Osteoblast (primary cell): Measurements from ENCODE around the gene PSMG4. TPM values are rescaled to one million over a fixed set of nuclear protein-coding genes. Genes with fewer than 3 reads are reported as not detected.

Experiments
- DNase-seq: peaks from one replicate; pipeline ENCODE4 v3.0.0; 2011; ENCODE audit warnings: low spot score, mixed read lengths; ENCODE audit not compliant: insufficient read length; ENCODE audit errors: missing footprints
- H2AFZ ChIP-seq: 2 replicates; pipeline ENCODE4 v1.6.0; 2011; ENCODE audit warnings: mild to moderate bottlenecking, low read length
- H3K27ac ChIP-seq: 2 replicates; pipeline ENCODE4 v1.5.1; 2011; ENCODE audit warnings: mild to moderate bottlenecking, low read depth, low read length, moderate library complexity
- H3K27me3 ChIP-seq: 2 replicates; pipeline ENCODE4 v1.6.0; 2012; ENCODE audit warnings: mild to moderate bottlenecking, control low read depth, inconsistent platforms, low read length, moderate library complexity; ENCODE audit not compliant: insufficient read depth
- H3K36me3 ChIP-seq: 2 replicates; pipeline ENCODE4 v1.5.1; 2011; ENCODE audit warnings: mild to moderate bottlenecking, low read length, control low read depth, moderate library complexity; ENCODE audit not compliant: insufficient read depth
- H3K4me1 ChIP-seq: 2 replicates; pipeline ENCODE4 v1.5.1; 2011; ENCODE audit warnings: mild to moderate bottlenecking, low read length, control low read depth, moderate library complexity; ENCODE audit not compliant: insufficient read depth
- H3K4me2 ChIP-seq: 2 replicates; pipeline ENCODE4 v1.6.0; 2011; ENCODE audit warnings: mild to moderate bottlenecking, low read length; ENCODE audit not compliant: insufficient read depth
- H3K4me3 ChIP-seq: fragments of 200-600 bp; sonication (generic); 3 replicates; pipeline ENCODE4 v1.5.1; 2012; ENCODE audit warnings: mild to moderate bottlenecking, low read length, inconsistent platforms; ENCODE audit not compliant: insufficient read depth
- H3K79me2 ChIP-seq: 2 replicates; pipeline ENCODE4 v1.6.0; 2012; ENCODE audit warnings: mild to moderate bottlenecking, low read length, control low read depth, inconsistent platforms; ENCODE audit not compliant: insufficient read depth
- H3K9me3 ChIP-seq: 2 replicates; pipeline ENCODE4 v1.5.1; 2011; ENCODE audit warnings: low read depth, low read length, control low read depth
- H4K20me1 ChIP-seq: 2 replicates; pipeline ENCODE4 v1.6.0; 2012; ENCODE audit warnings: mild to moderate bottlenecking, low read length, control low read depth; ENCODE audit not compliant: insufficient read depth
- total RNA-seq: library from RNA; depleted of rRNA; stranded (reverse); fragments of >200 nt; gene quantifications from 2 replicates; pipeline ENCODE4 v1.2.3, GENCODE V29; 2012
- TF ChIP-seq, protein P1 (sequence below): IDR thresholded peaks from 2 replicates; pipeline ENCODE4 v1.5.1; 2011; ENCODE audit warnings: mild to moderate bottlenecking, low read depth, low read length, moderate library complexity; ENCODE audit errors: extremely low read depth

PSMG4 gene
- total RNA-seq, 1 donor: 24.6 TPM

DNA sequence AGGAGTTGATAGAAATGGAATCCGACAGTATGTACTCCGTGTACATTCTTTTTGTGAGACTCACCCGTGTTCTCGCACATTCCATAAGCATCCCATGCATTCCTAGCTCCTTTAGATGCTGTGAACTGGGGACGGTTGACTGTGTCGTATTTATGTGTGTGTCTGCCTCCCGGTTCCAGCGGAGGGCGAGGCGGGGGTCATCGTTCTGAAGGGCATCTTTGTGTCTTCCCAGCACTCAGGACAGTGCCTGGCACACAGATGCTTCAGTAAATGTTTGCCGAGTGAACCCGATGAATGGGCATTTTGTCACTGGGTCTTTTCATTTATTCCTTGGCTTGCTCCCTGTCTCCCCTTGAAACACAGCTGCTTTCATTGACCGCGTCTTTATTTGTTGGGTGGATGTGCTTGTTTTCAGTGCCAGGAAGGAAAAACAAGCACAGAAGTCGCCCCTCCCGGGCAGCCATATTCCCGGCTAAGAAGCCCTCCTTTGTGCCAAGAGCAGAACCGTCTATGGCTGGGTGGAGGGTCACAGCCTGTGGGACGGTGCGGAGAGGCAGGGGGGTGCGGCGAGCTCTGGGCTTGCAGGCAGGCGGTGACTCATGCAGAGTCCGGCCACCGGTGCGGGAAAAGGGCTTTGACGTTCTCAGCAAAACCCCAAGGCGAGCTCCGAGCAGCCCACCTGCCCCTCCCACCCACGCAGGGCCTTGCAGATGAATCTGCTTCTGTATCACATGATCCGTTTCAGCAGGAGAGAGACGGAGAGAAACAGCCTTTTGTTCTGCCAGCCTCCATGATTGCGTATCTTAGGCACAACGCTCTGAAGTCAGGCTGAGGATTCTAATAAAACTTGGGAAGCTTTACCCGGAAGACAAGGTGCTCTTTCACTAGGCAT is 11.2 kb upstream of the PSMG4 start:
- Histone ChIP-seq H3K4me3 (peak overlapping the region; percentile 60), H3K4me1 (peaks cover 19% of the 10 kb centered on the region), H4K20me1 (no peaks in the 10 kb centered on the region), H3K27ac (peak overlapping the region; percentile 69), H3K27me3 (peaks cover 12% of the 10 kb centered on the region), H3K4me2 (peak overlapping the region; percentile 86), H3K9me3 (no peaks in the 10 kb centered on the region), H3K79me2 (no peaks in the 10 kb centered on the region), H3K36me3 (no peaks in the 10 kb centered on the region), H2AFZ (peak overlapping the region; percentile 69)
- TF ChIP-seq, protein P1, sequence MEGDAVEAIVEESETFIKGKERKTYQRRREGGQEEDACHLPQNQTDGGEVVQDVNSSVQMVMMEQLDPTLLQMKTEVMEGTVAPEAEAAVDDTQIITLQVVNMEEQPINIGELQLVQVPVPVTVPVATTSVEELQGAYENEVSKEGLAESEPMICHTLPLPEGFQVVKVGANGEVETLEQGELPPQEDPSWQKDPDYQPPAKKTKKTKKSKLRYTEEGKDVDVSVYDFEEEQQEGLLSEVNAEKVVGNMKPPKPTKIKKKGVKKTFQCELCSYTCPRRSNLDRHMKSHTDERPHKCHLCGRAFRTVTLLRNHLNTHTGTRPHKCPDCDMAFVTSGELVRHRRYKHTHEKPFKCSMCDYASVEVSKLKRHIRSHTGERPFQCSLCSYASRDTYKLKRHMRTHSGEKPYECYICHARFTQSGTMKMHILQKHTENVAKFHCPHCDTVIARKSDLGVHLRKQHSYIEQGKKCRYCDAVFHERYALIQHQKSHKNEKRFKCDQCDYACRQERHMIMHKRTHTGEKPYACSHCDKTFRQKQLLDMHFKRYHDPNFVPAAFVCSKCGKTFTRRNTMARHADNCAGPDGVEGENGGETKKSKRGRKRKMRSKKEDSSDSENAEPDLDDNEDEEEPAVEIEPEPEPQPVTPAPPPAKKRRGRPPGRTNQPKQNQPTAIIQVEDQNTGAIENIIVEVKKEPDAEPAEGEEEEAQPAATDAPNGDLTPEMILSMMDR: no peak
- DNase-seq: peak; percentile 92

DNA sequence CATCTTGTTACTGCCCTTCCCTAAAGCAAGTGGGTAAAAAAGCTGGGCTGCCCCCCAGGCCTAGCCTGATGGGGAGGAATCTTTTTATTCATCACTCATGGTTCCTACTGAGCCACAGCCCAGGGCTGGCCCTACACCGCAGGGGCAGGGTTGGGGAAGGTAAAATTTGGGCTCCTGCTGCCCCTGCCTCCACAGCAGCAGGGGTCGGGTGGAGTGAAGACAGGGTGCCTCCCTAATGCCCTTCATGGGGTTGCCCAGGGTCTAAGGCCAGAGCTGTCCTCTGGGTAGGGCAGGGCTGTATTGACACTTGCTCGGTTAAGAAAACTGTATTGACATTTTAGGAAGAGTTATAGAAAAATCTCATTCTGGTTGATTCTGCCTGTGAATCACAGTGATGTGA is 8.9 kb upstream of the PSMG4 start:
- TF ChIP-seq, protein P1: no peak
- H3K27me3 ChIP-seq: peaks cover 3% of the 10 kb centered on the region
- DNase-seq: peak; percentile 22
- H3K4me2 ChIP-seq: no peak overlapping the region
- peaks cover 19% of the 10 kb centered on the region for H3K4me1 ChIP-seq
- no peaks in the 10 kb centered on the region for H3K36me3 ChIP-seq
- H3K4me3 ChIP-seq: no peak overlapping the region
- H3K79me2 ChIP-seq: no peaks in the 10 kb centered on the region
- no peak overlapping the region for H3K27ac ChIP-seq
- no peak overlapping the region for H2AFZ ChIP-seq
- no peaks in the 10 kb centered on the region for H3K9me3 ChIP-seq
- H4K20me1 ChIP-seq: no peaks in the 10 kb centered on the region

DNA sequence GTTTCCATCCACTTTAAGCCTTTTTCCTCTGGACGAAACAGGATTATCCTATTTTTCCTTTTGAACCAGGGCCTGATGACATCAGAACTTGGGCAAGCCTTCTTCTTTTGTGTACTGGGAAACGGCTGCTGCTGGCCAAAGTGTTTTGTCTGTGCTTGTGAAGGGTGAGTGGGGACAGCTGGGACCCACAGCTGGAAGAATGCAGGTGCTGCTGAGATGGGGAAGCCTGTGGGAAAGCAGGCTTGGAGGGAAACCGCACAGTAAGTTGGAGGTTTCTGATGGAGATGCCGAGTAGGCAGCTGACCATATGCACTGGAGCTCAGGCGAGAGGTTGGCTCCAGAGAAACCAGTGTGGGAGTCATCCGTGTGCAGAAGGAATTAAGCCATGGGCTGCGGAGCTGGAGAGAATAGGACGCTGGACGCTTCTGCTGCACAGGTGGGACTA is 8.5 kb upstream of the PSMG4 start:
- Histone ChIP-seq H3K36me3 (no peaks in the 10 kb centered on the region), H3K4me2 (no peak overlapping the region), H4K20me1 (no peaks in the 10 kb centered on the region), H3K27me3 (peaks cover 3% of the 10 kb centered on the region), H2AFZ (no peak overlapping the region), H3K27ac (no peak overlapping the region), H3K4me3 (no peak overlapping the region), H3K4me1 (peaks cover 19% of the 10 kb centered on the region), H3K79me2 (no peaks in the 10 kb centered on the region), H3K9me3 (no peaks in the 10 kb centered on the region)
- DNase-seq: peak; percentile 49
- TF ChIP-seq, protein P1: no peak
